GM19351 (cell line): ENCODE measurements around the gene GBX1.

Source experiments
- ATAC-seq: cut with Tn5 transposase; IDR thresholded peaks from one replicate; pipeline ENCODE4 v1.9.1; 2021; ENCODE audit warnings: mild to moderate bottlenecking, moderate library complexity; ENCODE audit not compliant: unreplicated experiment

GBX1 gene

DNA sequence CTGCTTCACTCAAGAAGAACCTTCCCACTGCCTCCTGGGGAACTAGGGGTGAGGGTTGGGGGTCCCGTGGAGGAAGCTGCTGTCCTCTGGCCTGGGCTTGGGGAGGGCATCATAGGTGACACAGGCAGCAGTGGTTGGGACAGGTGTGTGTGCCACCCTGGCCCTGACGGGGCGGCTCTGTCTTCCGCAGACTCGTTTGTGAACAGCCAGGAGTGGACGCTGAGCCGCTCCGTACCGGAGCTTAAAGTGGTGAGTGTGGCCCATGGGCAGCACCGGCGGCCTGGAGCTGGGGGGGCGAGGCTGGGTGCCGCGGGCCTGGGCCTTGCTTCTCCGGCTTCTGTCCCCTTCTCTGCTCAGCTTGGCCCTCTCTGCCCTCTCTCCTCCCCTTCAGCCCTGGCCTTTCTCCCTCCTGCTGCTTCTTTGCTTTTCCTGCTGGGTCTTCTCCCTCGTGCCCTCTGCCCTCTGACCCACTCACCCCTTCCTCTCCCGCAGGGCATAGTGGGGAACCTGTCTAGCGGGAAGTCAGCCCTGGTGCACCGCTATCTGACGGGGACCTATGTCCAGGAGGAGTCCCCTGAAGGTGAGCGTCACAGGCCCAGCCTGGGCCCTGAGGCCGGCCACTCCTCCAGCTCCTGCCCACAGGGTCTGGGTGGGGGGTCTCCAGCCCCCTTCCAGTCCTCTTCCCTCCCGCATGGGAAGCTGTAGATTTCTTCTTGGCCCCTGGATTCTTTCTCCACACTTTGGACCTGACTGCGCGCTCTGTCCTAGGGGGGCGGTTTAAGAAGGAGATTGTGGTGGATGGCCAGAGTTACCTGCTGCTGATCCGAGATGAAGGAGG, 50.7 kb downstream of the GBX1 start:
- no peak for ATAC-seq

- ATAC-seq: no peak
These were observed 51.6 kb downstream of the GBX1 start for GRCh38 chr7:151115836-151116418.

DNA sequence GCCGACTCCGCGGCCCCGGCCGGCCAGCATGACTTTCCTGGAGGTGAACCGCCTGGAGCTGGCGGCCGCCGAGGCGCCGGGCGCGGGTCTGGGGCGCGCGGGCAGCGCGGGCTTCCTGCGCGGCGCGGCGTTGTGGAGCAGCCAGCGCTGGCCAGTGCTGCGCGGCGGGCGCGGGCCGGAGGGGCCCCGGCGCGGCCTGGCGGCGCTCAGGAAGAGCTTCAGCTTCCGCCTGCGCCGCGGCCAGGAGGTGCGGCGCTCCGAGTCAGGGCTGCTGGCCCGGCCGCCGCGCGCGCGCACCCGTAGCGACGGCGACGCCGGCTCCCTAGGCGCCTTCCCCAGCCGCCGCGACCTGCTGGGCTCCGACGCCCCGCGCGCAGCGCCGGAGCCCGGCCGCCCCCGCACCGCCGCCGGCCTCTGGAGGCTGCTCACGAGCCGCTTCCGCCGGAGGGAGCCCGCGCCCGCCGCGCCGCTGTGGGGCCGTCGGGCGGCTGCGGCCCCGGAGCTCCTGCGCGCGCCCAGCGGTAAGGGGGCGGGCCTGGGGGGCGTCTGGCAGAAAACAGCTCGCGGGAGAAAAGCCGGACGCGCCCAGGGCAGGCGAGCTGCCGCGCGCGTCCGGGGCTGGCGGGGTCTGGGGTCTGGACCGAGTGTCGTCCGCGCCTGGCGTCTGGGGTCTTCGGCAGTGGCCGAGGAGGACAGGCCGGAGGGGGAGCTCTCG, 52.2 kb downstream of the GBX1 start:
- ATAC-seq: no peak

DNA sequence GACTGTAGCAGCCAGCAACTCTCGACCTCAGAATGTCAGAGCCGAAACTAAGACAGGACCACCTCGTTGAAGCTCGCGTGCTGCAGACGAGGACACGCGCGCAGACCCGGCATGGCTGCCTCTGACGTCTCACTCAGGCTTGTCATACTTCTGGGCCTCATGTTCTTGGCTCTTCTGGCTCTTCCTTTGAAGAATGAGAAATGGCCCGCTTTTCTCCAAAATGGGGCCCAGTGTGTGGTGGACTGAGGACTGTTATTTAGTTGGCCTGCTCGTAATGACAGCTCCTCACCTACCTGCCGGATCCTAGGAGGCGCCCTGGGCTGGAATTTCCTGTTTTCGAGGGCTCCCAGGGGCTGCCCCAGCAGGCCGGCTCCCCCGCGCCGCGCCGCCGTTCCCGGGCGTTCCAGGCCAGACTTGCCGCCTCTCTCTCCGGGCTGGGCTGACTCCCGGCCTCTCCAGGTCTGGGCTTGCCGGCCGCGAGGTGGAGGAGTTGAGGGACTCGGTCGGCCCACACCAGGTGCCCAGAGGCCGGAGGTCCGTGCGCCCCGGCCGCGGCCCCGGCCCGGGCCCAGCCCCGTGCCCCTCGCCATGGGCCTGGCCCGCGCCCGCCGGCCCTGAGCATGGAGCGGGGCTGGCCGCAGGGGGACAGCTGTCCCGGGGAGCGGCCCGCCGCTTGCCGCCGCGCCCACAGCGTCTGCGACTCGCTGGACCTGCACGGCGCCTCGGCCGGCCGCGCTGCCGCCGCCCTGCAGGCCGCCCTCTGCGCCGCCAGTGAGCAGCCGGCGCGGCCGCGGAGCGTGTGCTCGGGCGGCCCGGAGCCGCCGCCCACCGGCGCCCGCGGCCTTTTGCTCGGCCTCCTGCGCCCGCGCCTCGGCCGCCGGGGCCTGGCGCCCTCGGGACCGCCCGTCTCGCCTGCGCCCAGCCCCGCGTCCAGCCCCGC, 53.1 kb downstream of the GBX1 start:
- no peak for ATAC-seq

- no peak for ATAC-seq
These were observed 53.9 kb downstream of the GBX1 start for GRCh38 chr7:151113344-151114150.

DNA sequence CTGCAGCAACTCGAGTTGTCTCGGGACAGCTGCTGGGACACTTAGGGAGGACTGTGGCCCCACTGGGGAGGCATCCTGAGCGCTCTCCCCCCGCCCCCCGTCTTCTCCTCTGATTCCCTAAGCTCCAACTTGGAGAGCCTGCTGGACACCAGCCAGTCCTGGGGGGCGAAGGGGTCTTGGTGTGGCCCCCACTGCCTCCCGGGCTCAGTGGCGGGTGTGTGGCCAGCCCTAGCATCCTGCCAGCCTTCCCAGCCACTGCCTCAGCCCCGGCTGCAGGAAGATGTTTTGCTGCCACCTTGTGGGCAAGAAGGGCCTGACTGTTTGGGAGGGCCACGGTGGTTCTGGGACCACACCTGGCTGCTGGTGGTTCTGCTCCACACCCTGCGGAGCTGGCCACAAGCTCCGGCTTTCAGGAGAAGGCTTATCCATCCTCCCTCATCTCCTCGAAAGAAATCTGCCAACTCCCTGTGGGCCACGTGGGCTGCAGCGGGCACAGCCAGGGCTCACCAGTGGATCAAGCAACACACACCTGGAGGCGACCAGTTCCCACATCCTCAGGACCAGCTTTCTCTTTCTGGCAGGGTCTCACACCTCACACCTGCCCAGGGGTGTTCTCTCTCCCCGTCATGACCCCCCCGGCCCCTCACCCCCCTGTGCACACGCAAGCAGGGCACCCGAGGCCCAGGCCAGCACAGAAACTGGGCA, 56.4 kb downstream of the GBX1 start:
- ATAC-seq: peak; percentile 78

- ATAC-seq: no peak
These were observed 57.1 kb downstream of the GBX1 start for GRCh38 chr7:151110236-151110940.

- no peak for ATAC-seq
These were observed 58.1 kb downstream of the GBX1 start for GRCh38 chr7:151109094-151110048.

DNA sequence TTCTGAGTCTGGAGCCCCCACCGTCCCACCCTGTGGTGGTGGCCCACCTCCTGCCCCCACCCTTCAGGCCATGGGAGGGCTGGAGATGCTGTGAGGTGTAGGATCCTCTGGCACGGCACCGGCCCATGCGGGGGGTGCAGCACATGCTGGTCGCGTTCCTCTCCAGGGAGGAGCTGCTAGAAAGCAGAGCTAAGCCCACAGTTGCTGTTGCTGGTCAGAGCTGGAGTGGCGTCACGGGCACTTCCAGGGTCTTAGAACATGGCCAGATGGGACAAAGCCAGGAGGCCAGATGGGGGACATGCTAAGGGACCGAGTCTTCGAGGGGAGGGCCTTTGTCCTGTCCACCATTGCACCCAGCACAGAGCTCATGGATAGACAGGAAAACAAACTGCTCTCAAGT, 59.6 kb downstream of the GBX1 start:
- no peak for ATAC-seq

GRCh38 chr7:151104411-151105235, 62.9 kb downstream of the GBX1 start:
- no peak for ATAC-seq

DNA sequence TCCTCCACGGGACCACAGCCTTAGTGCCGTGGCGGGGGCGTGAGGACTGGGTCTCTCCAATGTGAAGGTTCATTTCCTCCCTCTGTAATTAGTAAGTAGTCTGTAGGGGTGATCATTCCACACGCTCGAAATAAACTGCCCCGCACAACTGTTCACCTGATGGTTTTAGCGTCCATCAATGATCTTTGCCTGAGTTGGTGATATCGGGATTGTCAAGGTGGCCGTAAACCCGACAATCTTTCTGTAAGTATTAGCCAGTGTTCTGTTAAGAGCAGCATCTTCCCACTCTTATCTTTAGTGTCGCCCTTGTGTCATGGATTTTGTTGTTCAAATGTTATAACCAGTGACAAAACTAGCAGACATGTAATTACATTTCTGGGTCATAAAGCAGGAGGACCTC, 63.5 kb downstream of the GBX1 start:
- no peak for ATAC-seq

DNA sequence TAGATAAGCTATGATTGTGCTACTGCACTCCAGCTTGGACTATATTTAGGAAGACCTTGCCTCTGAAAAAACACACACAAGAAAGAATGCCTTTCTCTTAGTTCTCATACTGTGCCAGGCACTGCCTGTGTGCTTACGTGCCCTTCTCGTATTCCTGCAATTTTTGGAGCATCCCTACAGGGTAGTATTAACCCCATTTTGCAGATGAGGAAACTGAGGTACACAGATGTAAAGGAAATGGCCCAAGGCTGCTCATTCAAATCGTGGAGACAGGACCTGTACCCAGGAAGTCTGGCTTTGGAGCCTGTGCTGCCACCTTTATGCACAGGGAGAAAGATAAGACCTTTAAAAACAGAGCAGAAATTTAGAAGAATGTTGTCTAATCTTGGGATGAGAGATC, 64.5 kb downstream of the GBX1 start:
- no peak for ATAC-seq

- no peak for ATAC-seq
These were observed 65.7 kb downstream of the GBX1 start for GRCh38 chr7:151101621-151102396.

DNA sequence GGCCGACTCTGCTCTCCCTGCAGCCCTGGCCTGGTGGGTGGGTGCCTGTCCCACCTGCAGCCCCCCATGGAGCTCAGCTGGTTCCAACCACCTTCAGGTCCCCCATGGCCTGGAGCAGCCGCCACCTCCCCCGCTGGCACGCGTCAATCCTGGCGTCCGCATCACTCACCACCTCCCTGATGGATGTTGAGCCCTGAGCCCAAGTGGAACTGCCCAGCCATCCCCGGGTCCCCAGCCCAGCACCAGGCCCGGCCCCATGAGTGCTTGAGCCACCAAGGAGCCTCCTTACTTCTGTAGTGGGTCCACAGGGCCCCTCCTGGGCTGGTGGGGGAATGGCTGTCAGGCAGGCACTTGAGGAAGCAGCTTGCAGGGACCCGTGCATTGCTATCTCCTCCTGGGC, 66.6 kb downstream of the GBX1 start:
- no peak for ATAC-seq

DNA sequence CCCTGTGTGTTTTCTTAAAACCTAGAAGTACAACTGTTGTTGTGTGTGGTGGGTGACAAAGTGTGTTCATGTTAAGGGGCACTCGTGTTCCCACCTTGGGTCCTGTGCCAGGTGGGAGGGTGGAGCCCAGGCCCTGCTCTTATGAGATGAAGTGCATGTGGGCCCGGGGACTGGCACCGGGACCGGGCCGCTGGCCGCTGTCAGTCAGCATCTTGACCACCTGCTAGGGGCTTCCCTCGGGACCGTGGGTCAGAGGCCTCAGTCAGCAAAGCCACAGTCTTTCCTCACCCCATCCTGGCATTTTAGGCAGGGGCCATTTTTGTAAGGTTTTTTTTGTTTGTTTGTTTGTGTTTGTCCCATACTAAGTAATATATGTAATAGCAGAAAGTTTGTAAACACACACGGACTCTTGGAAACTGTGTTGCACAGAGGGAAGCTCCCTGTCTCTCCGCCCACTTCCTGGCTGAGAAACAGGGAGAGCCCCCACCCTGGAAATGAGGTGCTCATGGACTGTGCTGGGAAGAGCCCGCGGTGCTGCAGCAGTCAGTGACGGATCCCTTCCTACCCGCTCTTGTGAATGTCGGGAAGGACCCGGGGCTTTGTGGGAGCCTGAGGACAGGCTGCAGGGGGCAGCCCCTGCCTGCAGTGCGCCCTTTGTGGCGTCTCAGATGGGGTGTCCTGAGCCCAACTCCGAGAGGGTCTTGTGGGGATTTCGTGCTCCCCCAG, 67.8 kb downstream of the GBX1 start:
- ATAC-seq: no peak
